IMR-90 (cell line): Measurements from ENCODE around the gene CADM1. TPM values are rescaled to one million over a fixed set of nuclear protein-coding genes. Genes with fewer than 3 reads are reported as not detected.

ENCODE experiments used
- ATAC-seq: fragments of 200-7000 bp; cut with Tn5 transposase; 2 replicates; pipeline ENCODE4 v1.9.1; 2020; ENCODE audit warnings: low read depth, mild to moderate bottlenecking, moderate library complexity
- BruUV-seq: library from RNA; stranded (reverse); fragments of 400-500 nt; replicated peaks from 2 replicates; lab custom pipeline; 2021; lab: Mats Ljungman, UMichigan
- CTCF ChIA-PET: fragments of 300-600 bp; formaldehyde crosslinking; extraction: SDS; loops from one replicate; lab custom pipeline; 2021; ENCODE audit warnings: antibody characterized with exemption; lab: Yijun Ruan, JAX
- POLR2A ChIA-PET: fragments of 300-600 bp; sonication (Branson Sonifier 250); formaldehyde crosslinking; loops from one replicate; lab custom pipeline; 2022; ENCODE audit warnings: antibody characterized with exemption; ENCODE audit not compliant: unreplicated experiment; lab: Charles Lee
- DNase-seq: peaks from one replicate; pipeline ENCODE4 v3.0.0; 2013
- H2AFZ ChIP-seq: replicated peaks from 2 replicates; pipeline ENCODE3; 2013; ENCODE audit warnings: low read length, mild to moderate bottlenecking; ENCODE audit not compliant: poor library complexity
- H2AK5ac ChIP-seq: 2 replicates; pipeline ENCODE4 v1.6.1; 2013; ENCODE audit warnings: low read depth, low read length, inconsistent platforms
- H2AK9ac ChIP-seq: replicated peaks from 2 replicates; pipeline ENCODE3; 2013; ENCODE audit warnings: mild to moderate bottlenecking, low read depth, low read length, moderate library complexity; ENCODE audit not compliant: poor library complexity
- H2BK120ac ChIP-seq: 2 replicates; pipeline ENCODE4 v1.6.1; 2013; ENCODE audit warnings: low read depth, low read length, inconsistent platforms
- H2BK15ac ChIP-seq: 3 replicates; pipeline ENCODE4 v1.6.1; 2013; ENCODE audit warnings: low read depth, low read length, inconsistent platforms
- H2BK20ac ChIP-seq: 2 replicates; pipeline ENCODE4 v1.6.1; 2013; ENCODE audit warnings: low read depth, mild to moderate bottlenecking, inconsistent platforms, low read length, moderate library complexity
- H2BK5ac ChIP-seq: 2 replicates; pipeline ENCODE4 v1.6.1; 2013; ENCODE audit warnings: mild to moderate bottlenecking, low read depth, low read length, inconsistent platforms; ENCODE audit not compliant: poor library complexity, severe bottlenecking
- H3K14ac ChIP-seq: replicated peaks from 2 replicates; pipeline ENCODE4 v1.6.1; 2013; ENCODE audit warnings: low read depth, low read length, inconsistent platforms
- H3K18ac ChIP-seq: 2 replicates; pipeline ENCODE4 v1.6.1; 2013; ENCODE audit warnings: low read depth, low read length, control low read depth
- H3K23ac ChIP-seq: 2 replicates; pipeline ENCODE4 v1.6.1; 2013; ENCODE audit warnings: low read depth, low read length, inconsistent platforms
- H3K27ac ChIP-seq: 2 replicates; pipeline ENCODE4 v1.5.1; 2013; ENCODE audit warnings: mild to moderate bottlenecking, control low read depth, low read length; ENCODE audit not compliant: insufficient read depth
- H3K27me3 ChIP-seq: 2 replicates; pipeline ENCODE4 v1.6.1; 2013; ENCODE audit warnings: low read length; ENCODE audit not compliant: control insufficient read depth, insufficient read depth
- H3K36me3 ChIP-seq: 2 replicates; pipeline ENCODE4 v1.6.1; 2013; ENCODE audit warnings: low read length, mixed read lengths; ENCODE audit not compliant: control insufficient read depth, insufficient read depth
- H3K4ac ChIP-seq: 2 replicates; pipeline ENCODE4 v1.6.1; 2013; ENCODE audit warnings: low read depth, low read length, inconsistent platforms
- H3K4me1 ChIP-seq: 2 replicates; pipeline ENCODE4 v1.6.1; 2013; ENCODE audit warnings: low read length, mixed read lengths; ENCODE audit not compliant: control insufficient read depth, insufficient read depth
- H3K4me2 ChIP-seq: 2 replicates; pipeline ENCODE4 v1.6.1; 2013; ENCODE audit warnings: low read depth, mild to moderate bottlenecking, control low read depth, low read length, moderate library complexity
- H3K4me3 ChIP-seq: 2 replicates; pipeline ENCODE4 v1.5.1; 2013; ENCODE audit warnings: low read depth, mild to moderate bottlenecking, control low read depth, low read length, moderate library complexity; ENCODE audit not compliant: insufficient read depth
- H3K56ac ChIP-seq: 2 replicates; pipeline ENCODE4 v1.6.1; 2013; ENCODE audit warnings: low read length, inconsistent platforms; ENCODE audit not compliant: insufficient read depth; ENCODE audit errors: extremely low read depth
- H3K79me1 ChIP-seq, 2 experiments: 2 replicates each; pipeline ENCODE4 v1.6.1; 2013; ENCODE audit warnings: low read length in 2 of 2, inconsistent platforms in 1 of 2, low read depth in 1 of 2
- H3K9ac ChIP-seq: 2 replicates; pipeline ENCODE4 v1.6.1; 2013; ENCODE audit warnings: low read depth, low read length, control low read depth
- H3K9me1 ChIP-seq: 2 replicates; pipeline ENCODE4 v1.6.1; 2013; ENCODE audit warnings: low read length, inconsistent platforms; ENCODE audit not compliant: insufficient read depth
- H3K9me3 ChIP-seq: 2 replicates; pipeline ENCODE4 v1.6.1; 2013; ENCODE audit warnings: low read length; ENCODE audit not compliant: control insufficient read depth, insufficient read depth
- H4K20me1 ChIP-seq: 2 replicates; pipeline ENCODE4 v1.6.1; 2013; ENCODE audit warnings: low read length, inconsistent platforms; ENCODE audit not compliant: insufficient read depth
- H4K5ac ChIP-seq: 2 replicates; pipeline ENCODE4 v1.6.1; 2013; ENCODE audit warnings: mild to moderate bottlenecking, low read depth, low read length, control low read depth
- H4K8ac ChIP-seq, 2 experiments: 2 replicates each; pipeline ENCODE4 v1.6.1; 2013; ENCODE audit warnings: low read depth in 2 of 2, low read length in 2 of 2, control low read depth in 1 of 2, inconsistent platforms in 1 of 2
- H4K91ac ChIP-seq: 2 replicates; pipeline ENCODE4 v1.6.1; 2013; ENCODE audit warnings: low read depth, low read length, inconsistent platforms; ENCODE audit not compliant: insufficient read depth
- BHLHE40 ChIP-seq: fragments of 150-350 bp; IDR thresholded peaks from 2 replicates; pipeline ENCODE4 v1.6.1; 2016; ENCODE audit warnings: mild to moderate bottlenecking, low read depth, low read length
- CHD1 ChIP-seq: IDR thresholded peaks from 2 replicates; pipeline ENCODE4 v1.6.1; 2012; ENCODE audit warnings: low read depth, low read length, improper control_type of control experiment
- CTCF ChIP-seq: conservative IDR thresholded peaks from 2 replicates; pipeline ENCODE4 v1.5.1; 2012; ENCODE audit warnings: mild to moderate bottlenecking, low read depth, low read length, improper control_type of control experiment
- ELK1 ChIP-seq: fragments of 150-350 bp; IDR thresholded peaks from 2 replicates; pipeline ENCODE4 v1.6.1; 2016; ENCODE audit warnings: low read depth, mild to moderate bottlenecking, low read length, moderate library complexity, borderline replicate concordance
- FOS ChIP-seq: fragments of 150-350 bp; IDR thresholded peaks from 2 replicates; pipeline ENCODE4 v1.6.1; 2016; ENCODE audit warnings: low read depth, low read length
- MXI1 ChIP-seq: IDR thresholded peaks from 2 replicates; pipeline ENCODE4 v1.6.1; 2012; ENCODE audit warnings: low read depth, mild to moderate bottlenecking, low read length, moderate library complexity, borderline replicate concordance
- POLR2A ChIP-seq: IDR thresholded peaks from 2 replicates; pipeline ENCODE4 v1.6.1; 2012; ENCODE audit warnings: mild to moderate bottlenecking, low read depth, low read length
- RAD21 ChIP-seq: IDR thresholded peaks from 2 replicates; pipeline ENCODE4 v1.6.1; 2012; ENCODE audit warnings: low read length, improper control_type of control experiment
- RCOR1 ChIP-seq: IDR thresholded peaks from 2 replicates; pipeline ENCODE4 v1.6.1; 2012; ENCODE audit warnings: mild to moderate bottlenecking, low read length, improper control_type of control experiment; ENCODE audit not compliant: insufficient replicate concordance
- RFX5 ChIP-seq: IDR thresholded peaks from 2 replicates; pipeline ENCODE4 v1.8.0; 2012; ENCODE audit warnings: low read depth, mild to moderate bottlenecking, low read length, moderate library complexity
- USF2 ChIP-seq: fragments of 150-350 bp; IDR thresholded peaks from 2 replicates; pipeline ENCODE4 v1.6.1; 2017; ENCODE audit warnings: mild to moderate bottlenecking, antibody characterized with exemption, low read length, low read depth
- WGBS, 2 experiments: methylation state at CpG; one replicate each; pipeline versions ENCODE4 v1.1.5 to v1.1.7; 2013; ENCODE audit warnings: missing lambda C conversion rate in 2 of 2; ENCODE audit not compliant: insufficient read length in 1 of 2; ENCODE audit errors: extremely low coverage in 2 of 2; 5-methylcytosine and 5-hydroxymethylcytosine counted together
- dilution Hi-C: fragments of 300-500 bp; cut with HindIII; formaldehyde crosslinking; loops from one replicate; pipeline ENCODE4 v1.14.3; 2018; ENCODE audit warnings: low sequenced_read_pairs; ENCODE audit not compliant: unreplicated experiment
- in situ Hi-C: fragments of 300-500 bp; cut with MboI; formaldehyde crosslinking; loops from 3 replicates; pipeline ENCODE4 v1.14.3; 2019; ENCODE audit warnings: low sequenced_read_pairs, inconsistent platforms, mixed read lengths
- intact Hi-C: fragments of 100-400 bp; cut with micrococcal nuclease; formaldehyde crosslinking; loops from 2 replicates; pipeline ENCODE4 v1.10.0; 2022
- polyA plus RNA-seq, 3 experiments: library from polyadenylated mRNA; depleted of rRNA; stranded (reverse); fragments of >200 nt; gene quantifications; 2 replicates each; pipeline ENCODE4 v1.2.3, GENCODE V29; 2012; ENCODE audit warnings: low replicate concordance in 1 of 3
- total RNA-seq: library from RNA; depleted of rRNA; stranded (reverse); fragments of >200 nt; gene quantifications from 2 replicates; pipeline ENCODE4 v1.2.3, GENCODE V29; 2012

The CADM1 gene
- total and polyA plus RNA-seq, 2 of the 4 experiments (the other 2 are of a cell fraction), result 28.8 to 77.1 TPM

GRCh38 chr11:115396533-115396932 is 107.7 kb downstream of the CADM1 start:
- Histone ChIP-seq H2AK9ac (no peak overlapping the region), H3K9me1 (no peaks in the 10 kb centered on the region), H3K4me3 (no peak overlapping the region), H2BK15ac (no peak overlapping the region), H4K91ac (no peak overlapping the region), H4K20me1 (no peaks in the 10 kb centered on the region), H4K8ac (no peak overlapping the region), H2AK5ac (no peak overlapping the region), H3K4me1 (no peaks in the 10 kb centered on the region; the same call in 1 of the 2 replicates), H3K36me3 (no peaks in the 10 kb centered on the region; the same call in 1 of the 2 replicates), H2BK20ac (no peak overlapping the region), H2BK120ac (no peak overlapping the region), H3K9me3 (no peaks in the 10 kb centered on the region), H3K9ac (no peak overlapping the region), H3K14ac (no peak overlapping the region), H3K79me1 (peaks cover 0 to 6% of the 10 kb centered on the region in 2 experiments; a peak in 1 of 4 replicates), H4K5ac (no peak overlapping the region), H3K27me3 (no peaks in the 10 kb centered on the region), H3K18ac (no peak overlapping the region), H3K4ac (no peak overlapping the region), H2AFZ (no peak overlapping the region), H3K56ac (no peak overlapping the region), H3K23ac (no peak overlapping the region), H3K27ac (no peak overlapping the region), H3K4me2 (no peak overlapping the region), H2BK5ac (no peak overlapping the region)
- CTCF ChIA-PET, result interaction anchor here (0.6 kb wide), 2 partner anchors 87 to 1347 kb away, joined by 3 to 6 read pairs; no protein-coding TSS in a partner anchor
- no TSS peak for BruUV-seq
- DNase-seq (no peak), ATAC-seq (no peak)
- WGBS, 2 experiments, result no CpG with 5 or more reads among the region's 1 CpG
- dilution Hi-C loops, result no loop called here
- in situ Hi-C loops, result no loop called here
- POLR2A ChIA-PET, result no interaction called here
- no peak for TF ChIP-seq USF2
- TF ChIP-seq CHD1, result no peak
- no peak for TF ChIP-seq FOS
- no peak for TF ChIP-seq MXI1
- TF ChIP-seq ELK1, result no peak
- TF ChIP-seq RAD21, result no peak
- no peak for TF ChIP-seq RFX5
- TF ChIP-seq CTCF, result no peak
- no peak for TF ChIP-seq POLR2A
- TF ChIP-seq BHLHE40, result no peak
- TF ChIP-seq RCOR1, result no peak
- intact Hi-C loops, result loop anchor here (5.0 kb wide), 1 partner anchor 34 kb away; no protein-coding TSS in a partner anchor
